EL (cell line): Measurements from ENCODE around the gene TRMU.
A peak's percentile ranks its signal among the peaks of the same experiment; 100 is the strongest.

Source experiments
- DNase-seq: peaks from one replicate; pipeline ENCODE4 v3.0.0-alpha.2; 2016

TRMU gene

GRCh38 chr22:46371623-46372226 lies 36.2 kb downstream of the TRMU start:
- DNase-seq: no peak

- DNase-seq: no peak
Observed at GRCh38 chr22:46372686-46373085, 37.2 kb downstream of the TRMU start.

GRCh38 chr22:46373159-46373558 lies 37.6 kb downstream of the TRMU start:
- DNase-seq: no peak

GRCh38 chr22:46373921-46374662 lies 38.6 kb downstream of the TRMU start:
- no peak for DNase-seq

GRCh38 chr22:46374663-46375474 lies 39.4 kb downstream of the TRMU start:
- no peak for DNase-seq

GRCh38 chr22:46376111-46376510 lies 40.6 kb downstream of the TRMU start:
- DNase-seq: no peak

GRCh38 chr22:46376908-46377524 lies 41.5 kb downstream of the TRMU start:
- no peak for DNase-seq

- DNase-seq: peak; percentile 52
Observed at GRCh38 chr22:46377525-46378425, 42.3 kb downstream of the TRMU start.

- no peak for DNase-seq
Observed at GRCh38 chr22:46378426-46379065, 43.0 kb downstream of the TRMU start.

- DNase-seq: no peak
Observed at GRCh38 chr22:46379066-46379930, 43.8 kb downstream of the TRMU start.

GRCh38 chr22:46380069-46380468 lies 44.6 kb downstream of the TRMU start:
- DNase-seq: no peak

- no peak for DNase-seq
Observed at GRCh38 chr22:46380581-46380980, 45.1 kb downstream of the TRMU start.

- peak; percentile 54 for DNase-seq
Observed at GRCh38 chr22:46381142-46381541, 45.6 kb downstream of the TRMU start.

GRCh38 chr22:46381731-46382130 lies 46.2 kb downstream of the TRMU start:
- no peak for DNase-seq

GRCh38 chr22:46382524-46382923 lies 47.0 kb downstream of the TRMU start:
- DNase-seq: no peak

- DNase-seq: no peak
Observed at GRCh38 chr22:46386312-46386711, 50.8 kb downstream of the TRMU start.

GRCh38 chr22:46387748-46388147 lies 52.2 kb downstream of the TRMU start:
- DNase-seq: no peak

GRCh38 chr22:46388647-46389046 lies 53.1 kb downstream of the TRMU start:
- no peak for DNase-seq

GRCh38 chr22:46389081-46389480 lies 53.6 kb downstream of the TRMU start:
- no peak for DNase-seq

GRCh38 chr22:46390105-46390651 lies 54.7 kb downstream of the TRMU start:
- DNase-seq: no peak
